Transverse colon (tissue), 3 donors: ENCODE measurements around the gene NR1D2.

ENCODE experiments used
- CTCF ChIP-seq, 5 experiments: fragments of 200-600 bp in 3 of 5; fragments of 450-650 bp in 2 of 5; sonication (generic) in 3 of 5; IDR thresholded peaks; 1 replicate in 2 of 5; 2 replicates in 3 of 5; pipeline ENCODE4 v1.5.1; 2016 to 2017; ENCODE audit warnings: antibody characterized with exemption in 5 of 5, inconsistent platforms in 3 of 5, mild to moderate bottlenecking in 2 of 5, moderate library complexity in 1 of 5
- EP300 ChIP-seq: sonication (generic); formaldehyde crosslinking; IDR thresholded peaks from one replicate; pipeline ENCODE4 v1.6.1; 2017; ENCODE audit warnings: antibody characterized with exemption, low read depth
- POLR2A ChIP-seq: fragments of 450-650 bp; IDR thresholded peaks from one replicate; pipeline ENCODE4 v1.6.1; 2016; ENCODE audit warnings: antibody characterized with exemption, mild to moderate bottlenecking, moderate library complexity

- TF ChIP-seq POLR2A, result no peak
- no peak for TF ChIP-seq CTCF (IDR thresholded peaks at IDR 0.05)
- no peak for TF ChIP-seq EP300
Observed at GRCh38 chr3:23969393-23969792, 24.3 kb downstream of the NR1D2 start.
